ENCODE data around the gene ANAPC1.
"Not testable (repeated sequence)": the region's sequence is repeated elsewhere in the genome, so short reads cannot be mapped to it uniquely, and the experiment has no call there.

Gene ANAPC1

GRCh38 chr2:111729812-111730458 lies 154.1 kb downstream of the ANAPC1 start:
- DNase-seq, result not testable (repeated sequence)

GRCh38 chr2:111727611-111728110 lies 156.3 kb downstream of the ANAPC1 start:
- not testable (repeated sequence) for DNase-seq

GRCh38 chr2:111725742-111726141 lies 158.3 kb downstream of the ANAPC1 start:
- peak in 1 of 2 experiments; percentile 18 for DNase-seq

- not testable (repeated sequence) for DNase-seq
These were observed 164.4 kb downstream of the ANAPC1 start for GRCh38 chr2:111719610-111720009.
